ENCODE results near the gene CDH3. TPM values are rescaled to one million over a fixed set of nuclear protein-coding genes. Genes with fewer than 3 reads are reported as not detected.

Gene CDH3
- total and polyA plus RNA-seq, 8 donors = 1.6 to 28.6 (median 5.0) TPM; not detected in 2

GRCh38 chr16:68656751-68657150 lies 11.6 kb downstream of the CDH3 start:
- Histone ChIP-seq H3K4me1 (no peaks in the 10 kb centered on the region), H3K9me3 (no peaks in the 10 kb centered on the region), H3K27ac (no peak overlapping the region), H3K4me3 (no peak overlapping the region), H3K27me3 (peaks cover 0 to 15% (median 0%) of the 10 kb centered on the region in 3 donors), H3K36me3 (no peaks in the 10 kb centered on the region)
- TF ChIP-seq POLR2AphosphoS5 (IDR thresholded peaks at IDR 0.05) (no peak), EP300 (IDR thresholded peaks at IDR 0.05) (no peak)
- no peak for DNase-seq
- intact Hi-C loops (cut with DNase I; ENCODE audit: low total_unique reads) = no loop called here
- WGBS, 5 donors = 48 to 76% (median 64%) methylated on average over 2 of the region's 2 CpGs

DNA sequence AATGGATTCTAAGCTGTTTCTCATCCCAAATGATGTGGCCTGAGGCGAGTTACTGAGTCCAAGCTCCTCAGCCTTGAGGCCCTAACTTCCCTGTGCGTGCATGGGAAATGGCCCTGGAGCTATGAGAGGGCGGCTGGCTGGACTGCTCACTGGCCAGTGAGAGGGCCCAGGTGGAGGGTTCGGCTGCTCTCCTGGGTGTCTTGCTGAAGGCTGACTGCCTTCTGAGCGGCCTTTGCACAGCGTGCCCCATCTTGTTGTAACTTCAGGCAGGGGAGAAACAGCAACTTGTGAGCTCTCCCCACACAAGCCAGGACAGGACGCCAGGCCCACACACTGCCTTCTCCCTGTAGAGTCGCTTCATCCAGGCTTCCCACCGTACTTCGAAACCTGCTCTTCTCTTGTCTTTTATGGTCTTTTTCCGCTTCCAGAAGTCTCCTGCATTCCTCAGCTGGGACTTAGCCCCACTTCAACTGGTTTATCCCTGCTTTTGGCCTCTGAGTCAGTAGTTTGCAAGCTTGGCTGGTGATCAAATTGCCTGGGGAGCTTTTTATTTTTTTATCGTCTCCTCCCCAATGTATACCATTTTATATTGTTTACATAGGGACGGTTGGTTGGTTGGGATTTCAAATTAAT lies 13.3 kb downstream of the CDH3 start:
- DNase-seq = peak in 1 of 2 donors; percentile 72
- H3K4me3 ChIP-seq = no peak overlapping the region
- H3K4me1 ChIP-seq = no peaks in the 10 kb centered on the region
- H3K9me3 ChIP-seq = no peaks in the 10 kb centered on the region
- intact Hi-C loops (cut with DNase I; ENCODE audit: low total_unique reads) = no loop called here
- H3K27ac ChIP-seq = no peak overlapping the region
- H3K27me3 ChIP-seq = peaks cover 0 to 15% (median 0%) of the 10 kb centered on the region in 3 donors
- H3K36me3 ChIP-seq = no peaks in the 10 kb centered on the region
- no peak for TF ChIP-seq CTCF (IDR thresholded peaks at IDR 0.05)
- no peak for TF ChIP-seq EP300 (IDR thresholded peaks at IDR 0.05)
- no peak for TF ChIP-seq POLR2A (IDR thresholded peaks at IDR 0.05)
- no peak for TF ChIP-seq POLR2AphosphoS5 (IDR thresholded peaks at IDR 0.05)
- WGBS, 5 donors = 52 to 76% (median 73%) methylated on average over 11 to 13 of the region's 13 CpGs

- Histone ChIP-seq H3K9me3 (no peaks in the 10 kb centered on the region), H3K36me3 (no peaks in the 10 kb centered on the region), H3K27me3 (peaks cover 0 to 15% (median 0%) of the 10 kb centered on the region in 3 donors), H3K4me1 (no peaks in the 10 kb centered on the region), H3K4me3 (no peak overlapping the region), H3K27ac (no peak overlapping the region)
- 39 to 61% (median 54%) methylated on average over 1 of the region's 1 CpG for WGBS, 5 donors
- no peak for DNase-seq
- no peak for TF ChIP-seq EP300 (IDR thresholded peaks at IDR 0.05)
- no peak for TF ChIP-seq POLR2A (IDR thresholded peaks at IDR 0.05)
- TF ChIP-seq CTCF (IDR thresholded peaks at IDR 0.05) = no peak
- no peak for TF ChIP-seq POLR2AphosphoS5 (IDR thresholded peaks at IDR 0.05)
- intact Hi-C loops (cut with DNase I; ENCODE audit: low total_unique reads) = no loop called here
These were observed 13.9 kb downstream of the CDH3 start for GRCh38 chr16:68658974-68659360.

GRCh38 chr16:68659412-68660358 lies 14.6 kb downstream of the CDH3 start:
- TF ChIP-seq POLR2A (IDR thresholded peaks at IDR 0.05) = no peak
- no peak for TF ChIP-seq CTCF (IDR thresholded peaks at IDR 0.05)
- TF ChIP-seq POLR2AphosphoS5 (IDR thresholded peaks at IDR 0.05) = no peak
- no peak for TF ChIP-seq EP300 (IDR thresholded peaks at IDR 0.05)
- H3K4me1 ChIP-seq = no peaks in the 10 kb centered on the region
- H3K27ac ChIP-seq = no peak overlapping the region
- no peak overlapping the region for H3K4me3 ChIP-seq
- WGBS, 5 donors = 42 to 60% (median 51%) methylated on average over 8 of the region's 8 CpGs
- intact Hi-C loops (cut with DNase I; ENCODE audit: low total_unique reads) = no loop called here
- H3K9me3 ChIP-seq = no peaks in the 10 kb centered on the region
- DNase-seq = no peak
- peaks cover 0 to 15% (median 0%) of the 10 kb centered on the region in 3 donors for H3K27me3 ChIP-seq
- no peaks in the 10 kb centered on the region for H3K36me3 ChIP-seq

Measured in stomach (tissue), 9 donors.